Measurements from ENCODE around the gene ECE2.

GRCh38 chr3:184290331-184290730 is 14.5 kb downstream of the ECE2 start:
- TF ChIP-seq CTCF (IDR thresholded peaks at IDR 0.05) (no peak), POLR2A (IDR thresholded peaks at IDR 0.05) (no peak)

All from thyroid gland (tissue), 4 donors.